ENCODE data around the gene CIB4.

The CIB4 gene

GRCh38 chr2:26645762-26646161 lies 4.6 kb upstream of the CIB4 start:
- no peak overlapping the region for H3K4me3 ChIP-seq (replicated peaks in 1 of 2; ENCODE audit: low read depth in 2 of 2, low read length in 2 of 2)
- DNase-seq (ENCODE audit: low read depth in 2 of 2), result no peak
- TF ChIP-seq CTCF (IDR thresholded peaks at IDR 0.05; ENCODE audit: low read depth, low read length), result no peak

- DNase-seq (ENCODE audit: low read depth in 2 of 2), result no peak
- TF ChIP-seq CTCF (IDR thresholded peaks at IDR 0.05; ENCODE audit: low read depth, low read length), result no peak
- no peak overlapping the region for H3K4me3 ChIP-seq (replicated peaks in 1 of 2; ENCODE audit: low read depth in 2 of 2, low read length in 2 of 2)
Measured at GRCh38 chr2:26644188-26644835, 3.1 kb upstream of the CIB4 start.

GRCh38 chr2:26642429-26642828 lies 1.3 kb upstream of the CIB4 start:
- TF ChIP-seq CTCF (IDR thresholded peaks at IDR 0.05; ENCODE audit: low read depth, low read length), result no peak
- DNase-seq (ENCODE audit: low read depth in 2 of 2), result no peak
- H3K4me3 ChIP-seq (replicated peaks in 1 of 2; ENCODE audit: low read depth in 2 of 2, low read length in 2 of 2), result no peak overlapping the region

- no peak overlapping the region for H3K4me3 ChIP-seq (replicated peaks in 1 of 2; ENCODE audit: low read depth in 2 of 2, low read length in 2 of 2)
- DNase-seq (ENCODE audit: low read depth in 2 of 2), result peak; percentile 75 to 78
- no peak for TF ChIP-seq CTCF (IDR thresholded peaks at IDR 0.05; ENCODE audit: low read depth, low read length)
Measured at GRCh38 chr2:26640331-26640745, 828 bp downstream of the CIB4 start.

- no peak for DNase-seq (ENCODE audit: low read depth in 2 of 2)
- no peak for TF ChIP-seq CTCF (IDR thresholded peaks at IDR 0.05; ENCODE audit: low read depth, low read length)
- H3K4me3 ChIP-seq (replicated peaks in 1 of 2; ENCODE audit: low read depth in 2 of 2, low read length in 2 of 2), result no peak overlapping the region
Measured at GRCh38 chr2:26639685-26640243, 1.4 kb downstream of the CIB4 start.

- H3K4me3 ChIP-seq (replicated peaks in 1 of 2; ENCODE audit: low read depth in 2 of 2, low read length in 2 of 2), result no peak overlapping the region
- no peak for TF ChIP-seq CTCF (IDR thresholded peaks at IDR 0.05; ENCODE audit: low read depth, low read length)
- no peak for DNase-seq (ENCODE audit: low read depth in 2 of 2)
Measured at GRCh38 chr2:26637811-26638310, 3.3 kb downstream of the CIB4 start.
